Progenitor cell of endocrine pancreas (in vitro differentiated cells): ENCODE measurements around the gene ALDH1L1. TPM values are rescaled to one million over a fixed set of nuclear protein-coding genes. Genes with fewer than 3 reads are reported as not detected.

Source experiments
- DNase-seq: peaks from one replicate; pipeline ENCODE4 v3.0.0; 2021; ENCODE audit warnings: low spot score; ENCODE audit not compliant: unreplicated experiment
- H3K27ac Mint-ChIP-seq: 2 replicates; pipeline ENCODE4 v1.8.0; 2021; ENCODE audit warnings: mild to moderate bottlenecking, moderate library complexity, mixed read lengths
- H3K27me3 Mint-ChIP-seq: 2 replicates; pipeline ENCODE4 v1.8.0; 2021; ENCODE audit warnings: mixed read lengths
- H3K36me3 Mint-ChIP-seq: 2 replicates; pipeline ENCODE4 v1.8.0; 2022; ENCODE audit warnings: mixed read lengths; ENCODE audit not compliant: insufficient read depth
- H3K4me1 Mint-ChIP-seq: 2 replicates; pipeline ENCODE4 v1.8.0; 2021; ENCODE audit warnings: low read depth, mixed read lengths
- H3K4me3 Mint-ChIP-seq: 2 replicates; pipeline ENCODE4 v1.8.0; 2021; ENCODE audit warnings: low read depth, mild to moderate bottlenecking, moderate library complexity, mixed read lengths
- H3K9me3 Mint-ChIP-seq: 2 replicates; pipeline ENCODE4 v1.8.0; 2021; ENCODE audit warnings: low read depth, mixed read lengths
- long read RNA-seq: library from polyadenylated mRNA; unstranded; transcript quantifications from one replicate; pipeline ENCODE4 v2.0.0, GENCODE V29; 2020
- total RNA-seq: library from RNA; stranded (reverse); gene quantifications from 2 replicates; pipeline ENCODE4 v1.2.1, GENCODE V29; 2021
- TF ChIP-seq, protein P1 (sequence below): fragments of 200-600 bp; sonication (generic); IDR thresholded peaks from one replicate; pipeline ENCODE4 v1.5.0; 2021; ENCODE audit warnings: antibody characterized with exemption, mild to moderate bottlenecking; ENCODE audit not compliant: unreplicated experiment

ALDH1L1 gene
- 3.1 and 4.7 TPM in 2 replicates for total RNA-seq
- long read RNA-seq, transcript ALDH1L1-203 (23 exons, 3,277 nt) = major isoform, 7 of 13 reads
- long read RNA-seq, partial matches to known transcripts = 4 of 13 reads
- long read RNA-seq, other reads (novel, unspliced or antisense) = 2 of 13 reads

GRCh38 chr3:126180477-126181397 is at the start of gene ALDH1L1:
Gene ALDH1L1 (minus strand): TSS chr3:126180586. CDS start chr3:126160979, 19,607 bp downstream.
- Mint-ChIP-seq H3K9me3 (no peaks in the 10 kb centered on the region), H3K4me3 (peak within 1 kb of the TSS; percentile 79), H3K27ac (peak within 1 kb of the TSS; percentile 92), H3K36me3 (no peaks in the 10 kb centered on the region), H3K4me1 (peaks cover 18% of the 10 kb centered on the region), H3K27me3 (peaks cover 44% of the 10 kb centered on the region)
- TF ChIP-seq, protein P1, sequence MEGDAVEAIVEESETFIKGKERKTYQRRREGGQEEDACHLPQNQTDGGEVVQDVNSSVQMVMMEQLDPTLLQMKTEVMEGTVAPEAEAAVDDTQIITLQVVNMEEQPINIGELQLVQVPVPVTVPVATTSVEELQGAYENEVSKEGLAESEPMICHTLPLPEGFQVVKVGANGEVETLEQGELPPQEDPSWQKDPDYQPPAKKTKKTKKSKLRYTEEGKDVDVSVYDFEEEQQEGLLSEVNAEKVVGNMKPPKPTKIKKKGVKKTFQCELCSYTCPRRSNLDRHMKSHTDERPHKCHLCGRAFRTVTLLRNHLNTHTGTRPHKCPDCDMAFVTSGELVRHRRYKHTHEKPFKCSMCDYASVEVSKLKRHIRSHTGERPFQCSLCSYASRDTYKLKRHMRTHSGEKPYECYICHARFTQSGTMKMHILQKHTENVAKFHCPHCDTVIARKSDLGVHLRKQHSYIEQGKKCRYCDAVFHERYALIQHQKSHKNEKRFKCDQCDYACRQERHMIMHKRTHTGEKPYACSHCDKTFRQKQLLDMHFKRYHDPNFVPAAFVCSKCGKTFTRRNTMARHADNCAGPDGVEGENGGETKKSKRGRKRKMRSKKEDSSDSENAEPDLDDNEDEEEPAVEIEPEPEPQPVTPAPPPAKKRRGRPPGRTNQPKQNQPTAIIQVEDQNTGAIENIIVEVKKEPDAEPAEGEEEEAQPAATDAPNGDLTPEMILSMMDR = no peak
- DNase-seq = peak; percentile 60

DNA sequence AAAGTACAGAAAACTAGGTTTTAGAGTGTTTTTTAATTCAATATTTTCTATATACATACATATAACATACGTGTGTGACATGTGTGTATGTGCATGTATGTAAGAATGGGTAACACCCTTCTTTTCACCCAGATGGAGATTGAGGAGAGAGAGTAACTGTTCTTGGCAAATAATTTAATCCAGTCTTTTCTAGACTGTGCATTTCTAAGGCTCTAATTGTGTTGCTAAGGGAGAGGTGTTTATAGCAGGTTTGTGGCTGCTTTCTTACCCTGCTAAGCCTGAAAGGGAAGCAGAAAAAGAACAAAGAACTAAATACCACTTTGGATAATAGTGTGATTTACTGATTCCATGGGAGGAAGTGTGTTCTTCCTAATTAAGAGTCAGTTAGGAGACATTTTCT is 46.0 kb upstream of the ALDH1L1 start:
- H3K9me3 Mint-ChIP-seq = peaks cover 14% of the 10 kb centered on the region
- no peaks in the 10 kb centered on the region for H3K36me3 Mint-ChIP-seq

DNA sequence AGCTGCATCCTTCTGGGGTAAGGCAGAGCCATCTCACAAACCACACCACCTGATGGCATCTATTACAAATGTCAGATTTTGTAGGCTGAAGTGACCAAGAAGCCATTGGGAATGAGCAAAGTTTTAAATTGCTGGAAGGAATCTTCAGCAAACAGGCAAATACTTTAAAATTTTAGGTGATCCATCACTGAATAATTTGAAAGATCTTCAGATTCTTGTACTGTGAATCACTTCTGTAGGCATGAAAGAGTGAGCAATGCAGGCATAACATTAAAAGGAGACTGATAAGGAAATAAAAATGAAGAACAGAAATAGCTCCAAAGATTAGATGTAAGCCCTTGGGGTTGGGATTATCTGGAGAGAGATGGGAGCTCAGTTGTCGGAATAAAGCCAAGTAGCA is 36.0 kb upstream of the ALDH1L1 start:
- no peak overlapping the region for H3K27ac Mint-ChIP-seq
- no peaks in the 10 kb centered on the region for H3K9me3 Mint-ChIP-seq
- TF ChIP-seq, protein P1 = no peak
- H3K27me3 Mint-ChIP-seq = peaks cover 37% of the 10 kb centered on the region
- H3K4me3 Mint-ChIP-seq = no peak overlapping the region
- H3K36me3 Mint-ChIP-seq = no peaks in the 10 kb centered on the region
- DNase-seq = no peak
- H3K4me1 Mint-ChIP-seq = peaks cover 4% of the 10 kb centered on the region

More for the DNA sequence above, 46.0 kb upstream of the ALDH1L1 start:
- DNase-seq = no peak
- H3K27ac Mint-ChIP-seq = no peak overlapping the region
- no peaks in the 10 kb centered on the region for H3K4me1 Mint-ChIP-seq
- TF ChIP-seq, protein P1 = no peak
- no peak overlapping the region for H3K4me3 Mint-ChIP-seq
- H3K27me3 Mint-ChIP-seq = peaks cover 9% of the 10 kb centered on the region

DNA sequence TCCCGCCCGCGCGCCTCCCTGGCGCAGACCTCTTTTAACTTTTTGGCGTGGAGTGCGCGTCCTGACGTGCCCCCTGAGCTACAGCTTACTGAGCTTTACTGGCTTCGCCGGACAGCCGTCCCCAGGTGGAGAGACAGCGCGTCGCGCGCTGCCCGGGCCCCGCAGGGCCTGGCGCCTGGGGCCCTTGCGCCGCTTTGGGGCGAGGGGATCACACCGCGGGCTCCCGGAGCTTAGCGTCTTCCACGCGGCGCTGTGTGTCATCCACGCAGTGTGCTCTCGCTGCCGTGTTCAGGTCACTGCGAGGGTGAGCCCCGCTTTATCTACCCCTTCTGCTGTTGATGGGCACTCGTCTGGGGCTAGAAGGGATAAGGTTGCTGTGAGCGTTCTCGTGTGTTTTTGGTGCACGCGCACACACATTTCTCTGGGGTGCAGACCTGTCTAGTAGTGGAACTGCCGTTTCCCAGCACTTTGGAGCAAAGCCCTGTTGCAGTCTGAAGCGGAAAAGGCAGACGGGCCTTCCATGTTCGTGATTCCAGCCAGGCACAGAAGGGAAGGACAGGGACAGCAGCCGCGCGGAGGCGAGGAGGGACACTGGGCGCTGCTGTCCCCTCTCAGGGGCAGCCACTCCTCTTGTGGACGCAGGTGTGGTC is 33.1 kb upstream of the ALDH1L1 start:
- H3K4me3 Mint-ChIP-seq = peak overlapping the region; percentile 68
- peak overlapping the region; percentile 62 for H3K27ac Mint-ChIP-seq

More for the DNA sequence above, 33.1 kb upstream of the ALDH1L1 start:
- TF ChIP-seq, protein P1 = no peak
- H3K36me3 Mint-ChIP-seq = no peaks in the 10 kb centered on the region
- H3K4me1 Mint-ChIP-seq = peaks cover 4% of the 10 kb centered on the region
- peaks cover 34% of the 10 kb centered on the region for H3K27me3 Mint-ChIP-seq
- DNase-seq = no peak
- no peaks in the 10 kb centered on the region for H3K9me3 Mint-ChIP-seq
